PC-3 (cell line): Measurements from ENCODE around the gene KCTD15. TPM values are rescaled to one million over a fixed set of nuclear protein-coding genes. Genes with fewer than 3 reads are reported as not detected.

Experiments used
- ATAC-seq: fragments of 200-7000 bp; cut with Tn5 transposase; 2 replicates; pipeline ENCODE4 v1.9.1; 2020; ENCODE audit warnings: mild to moderate bottlenecking, moderate library complexity
- BruUV-seq: library from RNA; stranded (reverse); fragments of 400-500 nt; replicated peaks from 2 replicates; lab custom pipeline; 2021; lab: Mats Ljungman, UMichigan
- CTCF ChIA-PET: fragments of 300-600 bp; sonication (Branson Sonifier 250); formaldehyde crosslinking; loops from one replicate; lab custom pipeline; 2022; ENCODE audit warnings: antibody characterized with exemption; lab: Charles Lee
- POLR2A ChIA-PET: fragments of 300-600 bp; sonication (Branson Sonifier 250); formaldehyde crosslinking; loops from one replicate; lab custom pipeline; 2022; ENCODE audit warnings: antibody characterized with exemption; ENCODE audit not compliant: unreplicated experiment; lab: Charles Lee
- DNase-seq: peaks from one replicate; pipeline ENCODE4 v3.0.0-alpha.2; 2015
- H2AFZ ChIP-seq: fragments of 300-600 bp; sonication (generic); 2 replicates; pipeline ENCODE4 v1.6.0; 2016; ENCODE audit warnings: antibody characterized with exemption, low read length
- H3F3A ChIP-seq: fragments of 300-600 bp; sonication (generic); one replicate; pipeline ENCODE4 v1.6.0; 2017; ENCODE audit warnings: antibody characterized with exemption, low read length, control low read depth, mild to moderate bottlenecking; ENCODE audit not compliant: unreplicated experiment
- H3K27ac ChIP-seq: fragments of 300-600 bp; sonication (generic); 2 replicates; pipeline ENCODE4 v1.5.1; 2016; ENCODE audit warnings: mild to moderate bottlenecking, low read length
- H3K27me3 ChIP-seq: fragments of 300-600 bp; sonication (generic); 2 replicates; pipeline ENCODE4 v1.6.1; 2016; ENCODE audit warnings: low read length, mixed read lengths
- H3K36me3 ChIP-seq: fragments of 300-600 bp; sonication (generic); 2 replicates; pipeline ENCODE4 v1.6.1; 2016; ENCODE audit warnings: low read depth, mixed run types, low read length, mixed read lengths
- H3K4me1 ChIP-seq: fragments of 300-600 bp; sonication (generic); 2 replicates; pipeline ENCODE4 v1.5.1; 2016; ENCODE audit warnings: low read length; ENCODE audit not compliant: insufficient read depth
- H3K4me2 ChIP-seq: fragments of 300-600 bp; sonication (generic); 2 replicates; pipeline ENCODE4 v1.6.0; 2016; ENCODE audit warnings: low read length
- H3K4me3 ChIP-seq: fragments of 300-600 bp; sonication (generic); 2 replicates; pipeline ENCODE4 v1.5.1; 2016; ENCODE audit warnings: mild to moderate bottlenecking, low read length, mixed read lengths
- H3K79me2 ChIP-seq: fragments of 300-600 bp; sonication (generic); 2 replicates; pipeline ENCODE4 v1.6.1; 2017; ENCODE audit warnings: low read length, mixed read lengths
- H3K9ac ChIP-seq: fragments of 300-600 bp; sonication (generic); 2 replicates; pipeline ENCODE4 v1.6.0; 2016; ENCODE audit warnings: mild to moderate bottlenecking, low read length
- H3K9me2 ChIP-seq: fragments of 300-600 bp; sonication (generic); replicated peaks from 2 replicates; pipeline ENCODE4 v1.6.1; 2016; ENCODE audit warnings: mixed run types, low read length, mixed read lengths
- H3K9me3 ChIP-seq: fragments of 300-600 bp; sonication (generic); 2 replicates; pipeline ENCODE4 v1.6.1; 2016; ENCODE audit warnings: low read length, mixed read lengths
- H4K20me1 ChIP-seq: fragments of 300-600 bp; sonication (generic); 2 replicates; pipeline ENCODE4 v1.6.1; 2016; ENCODE audit warnings: low read length, mixed read lengths
- CTCF ChIP-seq: fragments of 300-600 bp; sonication (generic); conservative IDR thresholded peaks from 2 replicates; pipeline ENCODE4 v1.5.1; 2017; ENCODE audit warnings: antibody characterized with exemption, low read depth, mild to moderate bottlenecking, low read length
- EZH2 ChIP-seq: fragments of 300-600 bp; sonication (generic); IDR thresholded peaks from one replicate; pipeline ENCODE4 v1.6.1; 2017; ENCODE audit warnings: antibody characterized with exemption, mild to moderate bottlenecking, low read length; ENCODE audit not compliant: unreplicated experiment
- EZH2phosphoT487 ChIP-seq: fragments of 300-600 bp; sonication (generic); IDR thresholded peaks from 2 replicates; pipeline ENCODE4 v1.6.1; 2018; ENCODE audit warnings: mild to moderate bottlenecking, antibody characterized with exemption, low read length, borderline replicate concordance
- intact Hi-C: fragments of 100-400 bp; cut with micrococcal nuclease; formaldehyde crosslinking; loops from 2 replicates; pipeline ENCODE4 v1.9.0; 2023
- total RNA-seq: library from RNA; depleted of rRNA; stranded (reverse); fragments of >200 nt; gene quantifications from 2 replicates; pipeline ENCODE4 v1.2.3, GENCODE V29; 2014

Gene KCTD15
- total RNA-seq, 1 experiment from 2014 or later = 58.2 TPM

GRCh38 chr19:33772102-33772857 lies 24.4 kb upstream of the KCTD15 start:
- no peak for TF ChIP-seq CTCF
- no peak for TF ChIP-seq EZH2
- TF ChIP-seq EZH2phosphoT487 = no peak
- BruUV-seq = no TSS peak
- Histone ChIP-seq H3K4me1 (no peaks in the 10 kb centered on the region), H3F3A (no peaks in the 10 kb centered on the region), H3K36me3 (no peaks in the 10 kb centered on the region), H3K9ac (no peak overlapping the region), H3K4me3 (no peak overlapping the region), H3K27ac (no peak overlapping the region), H3K79me2 (no peaks in the 10 kb centered on the region), H2AFZ (no peak overlapping the region), H3K9me3 (no peaks in the 10 kb centered on the region), H3K27me3 (no peaks in the 10 kb centered on the region), H3K4me2 (no peak overlapping the region), H4K20me1 (no peaks in the 10 kb centered on the region), H3K9me2 (no peaks in the 10 kb centered on the region)
- ATAC-seq (no peak), DNase-seq (no peak)
- intact Hi-C loops = no loop called here
- ChIA-PET POLR2A (no interaction called here), CTCF (no interaction called here)

GRCh38 chr19:33772858-33773180 lies 23.9 kb upstream of the KCTD15 start:
- intact Hi-C loops = no loop called here
- ChIA-PET CTCF (no interaction called here), POLR2A (no interaction called here)
- TF ChIP-seq EZH2 = no peak
- no peak for TF ChIP-seq CTCF
- TF ChIP-seq EZH2phosphoT487 = no peak
- H3K4me1 ChIP-seq = no peaks in the 10 kb centered on the region
- no TSS peak for BruUV-seq
- H3K4me2 ChIP-seq = no peak overlapping the region
- no peak overlapping the region for H3K9ac ChIP-seq
- H3K9me3 ChIP-seq = no peaks in the 10 kb centered on the region
- no peaks in the 10 kb centered on the region for H3K79me2 ChIP-seq
- H2AFZ ChIP-seq = no peak overlapping the region
- H3K4me3 ChIP-seq = no peak overlapping the region
- H3K36me3 ChIP-seq = no peaks in the 10 kb centered on the region
- DNase-seq (no peak), ATAC-seq (no peak)
- no peaks in the 10 kb centered on the region for H3K9me2 ChIP-seq
- H3K27ac ChIP-seq = no peak overlapping the region
- no peaks in the 10 kb centered on the region for H4K20me1 ChIP-seq
- no peaks in the 10 kb centered on the region for H3K27me3 ChIP-seq
- no peaks in the 10 kb centered on the region for H3F3A ChIP-seq
